22Rv1 (cell line): ENCODE measurements around the gene FARS2.

Experiments
- H3K27ac ChIP-seq: fragments of 450-650 bp; 2 replicates; pipeline ENCODE4 v1.5.1; 2017
- ZFX ChIP-seq: fragments of 450-650 bp; IDR thresholded peaks from 2 replicates; pipeline ENCODE4 v1.6.1; 2017; ENCODE audit warnings: antibody characterized with exemption, borderline replicate concordance
- TF ChIP-seq, protein P1 (sequence below): fragments of 450-650 bp; IDR thresholded peaks from 2 replicates; pipeline ENCODE4 v1.5.1; 2017; ENCODE audit warnings: mild to moderate bottlenecking

FARS2 gene

DNA sequence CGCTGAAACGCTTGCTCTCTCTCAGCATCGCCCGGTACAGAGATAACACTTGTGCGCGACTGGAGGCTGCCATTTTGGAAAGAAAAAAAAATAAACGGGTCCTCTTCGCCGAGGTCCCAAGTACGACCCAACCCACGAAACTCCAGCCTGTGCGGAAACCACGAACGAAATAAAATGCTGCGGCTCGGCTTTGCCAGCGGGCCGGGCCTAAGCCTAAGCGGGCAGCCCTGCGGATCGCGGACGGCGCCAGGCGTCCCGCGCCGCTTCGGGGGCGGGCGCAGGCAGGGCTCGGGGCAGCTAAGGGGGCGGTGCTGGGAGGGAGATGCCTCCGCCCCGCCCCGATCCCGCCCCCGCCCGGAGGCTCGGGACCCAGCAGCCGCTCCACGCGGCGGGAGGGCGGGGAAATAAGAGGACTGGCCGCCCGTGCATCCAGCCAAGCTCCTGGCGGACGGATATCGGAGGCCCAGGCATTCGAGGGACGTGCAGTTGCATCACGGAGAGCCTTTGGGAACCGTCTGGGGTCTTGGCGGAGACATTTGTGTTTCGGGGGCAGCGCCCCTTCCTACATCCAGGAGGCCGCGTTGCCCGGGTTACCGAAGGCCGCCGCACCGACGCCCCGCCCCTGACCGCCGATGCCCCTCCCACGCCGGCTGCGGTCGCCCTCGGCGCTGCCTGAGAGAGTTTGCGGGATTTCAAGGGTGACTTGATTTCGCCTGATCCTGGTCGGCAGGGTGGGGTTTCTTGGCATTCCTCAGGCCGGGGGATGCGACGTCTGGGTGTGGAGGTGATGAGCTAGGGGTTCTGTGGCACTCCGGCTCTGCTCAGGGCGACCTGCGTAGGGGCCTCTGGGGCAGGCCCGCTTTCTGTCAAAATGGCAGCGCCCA, at the start of gene FARS2, which contains the start of gene LYRM4:
Gene FARS2 (plus strand): TSS at position 853 of the 884 bp plus-strand sequence.
Gene LYRM4 (minus strand): TSS at position 290 of the 884 bp plus-strand sequence. CDS start 217 bp downstream, at position 73.
- TF ChIP-seq, protein P1, sequence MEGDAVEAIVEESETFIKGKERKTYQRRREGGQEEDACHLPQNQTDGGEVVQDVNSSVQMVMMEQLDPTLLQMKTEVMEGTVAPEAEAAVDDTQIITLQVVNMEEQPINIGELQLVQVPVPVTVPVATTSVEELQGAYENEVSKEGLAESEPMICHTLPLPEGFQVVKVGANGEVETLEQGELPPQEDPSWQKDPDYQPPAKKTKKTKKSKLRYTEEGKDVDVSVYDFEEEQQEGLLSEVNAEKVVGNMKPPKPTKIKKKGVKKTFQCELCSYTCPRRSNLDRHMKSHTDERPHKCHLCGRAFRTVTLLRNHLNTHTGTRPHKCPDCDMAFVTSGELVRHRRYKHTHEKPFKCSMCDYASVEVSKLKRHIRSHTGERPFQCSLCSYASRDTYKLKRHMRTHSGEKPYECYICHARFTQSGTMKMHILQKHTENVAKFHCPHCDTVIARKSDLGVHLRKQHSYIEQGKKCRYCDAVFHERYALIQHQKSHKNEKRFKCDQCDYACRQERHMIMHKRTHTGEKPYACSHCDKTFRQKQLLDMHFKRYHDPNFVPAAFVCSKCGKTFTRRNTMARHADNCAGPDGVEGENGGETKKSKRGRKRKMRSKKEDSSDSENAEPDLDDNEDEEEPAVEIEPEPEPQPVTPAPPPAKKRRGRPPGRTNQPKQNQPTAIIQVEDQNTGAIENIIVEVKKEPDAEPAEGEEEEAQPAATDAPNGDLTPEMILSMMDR = no peak
- TF ChIP-seq ZFX = no peak
- H3K27ac ChIP-seq = peak within 1 kb of the TSS; percentile 93

DNA sequence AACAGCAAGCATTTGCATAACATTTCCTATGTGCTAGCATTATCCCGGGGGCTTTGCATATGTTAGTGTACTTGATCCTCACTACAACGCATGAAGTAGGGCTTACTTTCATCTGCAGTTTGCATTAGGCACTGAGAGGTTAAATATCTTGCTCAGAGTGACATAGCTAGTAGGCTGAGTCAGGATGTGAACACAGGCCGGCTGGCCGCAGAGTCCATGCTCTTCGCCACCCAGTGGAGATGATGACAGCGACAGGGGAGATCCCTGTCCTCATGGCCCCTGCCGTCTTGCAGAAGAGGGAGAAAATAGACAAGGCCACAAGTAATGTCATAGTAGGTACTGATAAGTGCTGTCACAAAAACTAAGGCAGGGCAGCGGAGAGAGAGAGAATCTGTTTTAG, 47.5 kb upstream of the FARS2 start:
- H3K27ac ChIP-seq = no peak overlapping the region
- no peak for TF ChIP-seq ZFX
- TF ChIP-seq, protein P1 = no peak

DNA sequence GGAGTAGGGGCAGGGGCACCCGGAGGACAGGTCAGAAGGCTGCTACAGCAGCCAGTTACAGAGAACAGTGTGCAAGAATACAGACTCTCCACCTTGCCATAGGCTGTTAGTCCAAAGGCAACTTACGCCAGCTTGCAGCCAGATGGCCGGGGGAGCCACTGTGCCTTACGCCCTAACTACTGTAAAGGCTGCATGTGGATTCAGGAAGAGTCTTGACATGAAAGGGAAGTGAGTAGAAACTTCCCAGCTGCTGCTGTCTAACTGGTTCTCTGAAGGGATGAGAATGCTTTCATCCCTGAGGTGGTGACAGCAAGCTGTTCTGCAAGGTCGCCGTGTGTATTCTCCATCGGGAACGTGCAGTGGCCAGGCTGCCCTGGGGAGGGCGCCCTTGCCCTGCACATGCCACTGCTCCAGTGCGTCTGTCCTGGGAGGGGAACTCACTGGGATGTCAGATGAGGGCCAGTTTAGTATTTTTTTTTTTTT, 46.7 kb upstream of the FARS2 start:
- no peak overlapping the region for H3K27ac ChIP-seq
- TF ChIP-seq ZFX = no peak
- TF ChIP-seq, protein P1 = peak; percentile 80

DNA sequence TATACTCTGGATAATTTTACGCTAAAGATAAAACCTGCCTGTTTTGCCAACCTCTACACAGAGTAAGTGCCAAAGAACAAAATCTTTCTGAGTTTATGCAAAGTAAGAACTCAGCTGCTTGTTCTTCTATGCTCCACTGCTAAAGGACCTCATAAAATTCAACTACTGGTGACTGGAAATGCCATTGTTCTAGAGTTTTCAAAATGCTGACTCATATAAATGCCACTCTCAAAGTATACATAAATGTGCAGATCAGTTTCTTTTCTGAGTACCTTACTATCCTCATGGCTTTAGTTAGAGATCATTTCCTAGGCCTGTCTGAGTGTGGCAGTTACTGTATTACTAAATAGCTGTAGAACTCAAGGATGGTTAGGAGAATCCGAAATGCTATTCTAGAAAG, 46.2 kb upstream of the FARS2 start:
- no peak overlapping the region for H3K27ac ChIP-seq
- TF ChIP-seq, protein P1 = peak; percentile 36
- no peak for TF ChIP-seq ZFX

DNA sequence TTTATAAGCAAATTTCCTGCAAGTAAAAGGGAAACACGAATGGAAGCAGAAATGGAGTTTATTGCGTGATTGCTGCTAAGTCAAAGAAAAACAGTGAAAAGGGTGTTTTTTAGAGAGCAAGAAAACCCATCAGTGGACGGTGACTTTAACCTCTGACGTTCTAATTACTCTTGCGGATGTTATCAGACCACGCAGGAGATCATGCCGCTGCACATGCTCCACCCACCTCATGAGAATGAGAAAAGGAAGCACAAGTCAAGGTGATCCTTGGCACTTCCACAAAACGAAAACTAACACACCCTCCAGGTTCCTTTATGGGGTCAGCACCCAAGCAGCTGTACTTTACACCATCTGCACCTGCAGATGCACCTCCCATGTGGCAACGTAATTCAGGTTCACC, 45.5 kb upstream of the FARS2 start:
- TF ChIP-seq ZFX = no peak
- TF ChIP-seq, protein P1 = no peak
- H3K27ac ChIP-seq = no peak overlapping the region

DNA sequence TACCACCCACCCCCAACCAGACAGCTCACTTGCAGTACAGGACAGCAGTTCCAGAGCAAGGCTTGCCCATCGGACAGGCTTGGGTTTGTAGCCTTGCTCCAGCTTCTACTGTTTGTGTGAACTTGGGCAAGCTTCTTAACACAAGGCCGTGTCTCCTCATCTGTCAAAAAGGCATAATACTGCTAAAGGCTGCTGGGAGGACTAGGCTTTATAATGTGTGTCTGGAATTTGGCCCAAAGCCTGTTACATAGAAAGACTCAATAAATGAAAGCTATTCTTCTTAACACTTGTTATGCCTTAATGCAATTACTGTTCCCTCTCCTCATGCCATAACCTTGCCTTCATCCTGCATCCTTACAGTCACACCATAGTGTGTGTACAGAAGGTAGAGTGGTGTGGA, 44.0 kb upstream of the FARS2 start:
- H3K27ac ChIP-seq = no peak overlapping the region
- TF ChIP-seq, protein P1 = no peak
- no peak for TF ChIP-seq ZFX

DNA sequence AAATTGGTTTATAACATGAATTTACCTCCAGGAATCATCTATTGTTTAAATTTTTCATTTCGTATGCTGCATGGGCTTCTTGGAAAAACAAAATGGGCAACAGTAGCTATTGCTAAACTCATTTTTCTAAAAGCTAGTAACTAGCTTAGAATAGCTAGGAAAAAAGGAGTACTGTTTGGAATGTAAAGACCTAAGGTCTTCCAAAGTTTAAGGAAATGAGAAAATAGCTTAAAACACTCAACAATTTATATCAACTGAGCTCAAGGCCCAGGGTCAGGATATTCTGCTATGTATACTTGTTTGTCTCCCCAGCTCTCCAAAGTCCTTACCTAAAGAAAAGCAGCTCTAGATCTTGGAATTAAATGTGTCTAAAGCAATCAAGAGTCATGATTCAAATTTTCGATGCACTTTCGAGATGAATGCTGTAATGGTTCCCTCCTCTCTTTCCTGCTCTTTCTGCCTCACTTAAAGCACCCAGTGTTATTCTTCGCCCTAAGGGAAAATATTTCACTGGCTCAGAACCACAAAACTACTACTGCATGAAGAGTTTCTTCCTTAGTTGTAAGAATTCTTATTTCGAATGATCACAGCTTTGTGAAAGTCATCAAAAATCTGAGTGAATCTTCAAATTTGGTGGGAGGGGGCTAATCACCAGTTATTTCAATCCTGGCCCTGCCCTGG, 42.2 kb upstream of the FARS2 start:
- TF ChIP-seq, protein P1 = no peak
- no peak for TF ChIP-seq ZFX
- H3K27ac ChIP-seq = no peak overlapping the region
